HCT116 (cell line): ENCODE data around the gene SIGMAR1. TPM values are rescaled to one million over a fixed set of nuclear protein-coding genes. Genes with fewer than 3 reads are reported as not detected.

Experiments used
- ATAC-seq: fragments of 200-7000 bp; cut with Tn5 transposase; 2 replicates; pipeline ENCODE4 v1.9.1; 2020; ENCODE audit warnings: mild to moderate bottlenecking, moderate library complexity
- BruUV-seq: library from RNA; stranded (reverse); fragments of 400-500 nt; replicated peaks from 2 replicates; lab custom pipeline; 2021; lab: Mats Ljungman, UMichigan
- CTCF ChIA-PET: fragments of 300-600 bp; sonication (Branson Sonifier 250); formaldehyde crosslinking; loops from one replicate; lab custom pipeline; 2021; ENCODE audit warnings: antibody characterized with exemption; lab: Charles Lee
- POLR2A ChIA-PET: fragments of 300-600, 350-600 bp; sonication (Branson Sonifier 250); formaldehyde crosslinking; loops from one replicate; lab custom pipeline; 2021; ENCODE audit warnings: antibody characterized with exemption; lab: Charles Lee
- RAD21 ChIA-PET, 2 experiments: fragments of 300-600 bp; sonication (Branson Sonifier 250); formaldehyde crosslinking; loops; one replicate each; lab custom pipeline; 2023; ENCODE audit warnings: low total read pairs in 2 of 2; ENCODE audit not compliant: uncharacterized antibody in 2 of 2, unreplicated experiment in 2 of 2, low non-redundant PET in 1 of 2; lab: Charles Lee
- DNase-seq: peaks from one replicate; pipeline ENCODE4 v3.0.0-alpha.2; 2010; ENCODE audit warnings: low read depth, low spot score
- H2AFZ ChIP-seq: fragments of 200-600 bp; shearing (Covaris generic), sonication (generic); 2 replicates; pipeline ENCODE4 v1.6.1; 2017; ENCODE audit warnings: low read depth, mixed run types, mixed read lengths, antibody characterized with exemption, low read length; ENCODE audit not compliant: poor library complexity, severe bottlenecking
- H3K27ac ChIP-seq: 2 replicates; pipeline ENCODE4 v1.5.1; 2012; ENCODE audit warnings: low read depth, low read length
- H3K27me3 ChIP-seq: fragments of 200-600 bp; sonication (generic); 2 replicates; pipeline ENCODE4 v1.6.1; 2016; ENCODE audit warnings: mixed run types, low read length, mixed read lengths; ENCODE audit not compliant: insufficient read depth
- H3K36me3 ChIP-seq, 2 experiments: fragments of 200-500 bp in 1 of 2; fragments of 200-600 bp in 1 of 2; sonication (Bioruptor generic) in 1 of 2; sonication (generic) in 1 of 2; 2 replicates each; pipeline versions ENCODE4 v1.5.1 to v1.6.1; 2014 to 2016; ENCODE audit warnings: low read length in 2 of 2, inconsistent platforms in 1 of 2, mixed read lengths in 1 of 2, mixed run types in 1 of 2; ENCODE audit not compliant: insufficient read depth in 2 of 2, control insufficient read depth in 1 of 2
- H3K4me1 ChIP-seq, 2 experiments: fragments of 200-600 bp in 1 of 2; sonication (generic) in 1 of 2; 2 replicates each; pipeline versions ENCODE4 v1.5.1 to v1.6.1; 2012 to 2017; ENCODE audit warnings: low read length in 2 of 2, inconsistent platforms in 1 of 2, mild to moderate bottlenecking in 1 of 2, mixed read lengths in 1 of 2, mixed run types in 1 of 2, moderate library complexity in 1 of 2; ENCODE audit not compliant: insufficient read depth in 2 of 2, control insufficient read depth in 1 of 2
- H3K4me2 ChIP-seq: fragments of 200-600 bp; sonication (generic); 2 replicates; pipeline ENCODE4 v1.6.1; 2017; ENCODE audit warnings: mixed run types, low read length, mixed read lengths
- H3K4me3 ChIP-seq, 2 experiments: fragments of 200-600 bp in 1 of 2; sonication (generic) in 1 of 2; replicated peaks in 1 of 2; 2 replicates each; pipeline ENCODE4 v1.5.1; 2011 to 2016; ENCODE audit warnings: low read length in 2 of 2, control low read depth in 1 of 2, low read depth in 1 of 2, mild to moderate bottlenecking in 1 of 2, mixed read lengths in 1 of 2, mixed run types in 1 of 2
- H3K79me2 ChIP-seq: fragments of 200-600 bp; sonication (generic); 2 replicates; pipeline ENCODE4 v1.6.1; 2017; ENCODE audit warnings: mild to moderate bottlenecking, mixed run types, low read length, moderate library complexity, mixed read lengths; ENCODE audit not compliant: insufficient read depth
- H3K9ac ChIP-seq: fragments of 200-600 bp; sonication (generic); 2 replicates; pipeline ENCODE4 v1.6.1; 2016; ENCODE audit warnings: low read length, mixed read lengths
- H3K9me2 ChIP-seq: fragments of 200-600 bp; sonication (generic), shearing (Covaris generic); 2 replicates; pipeline ENCODE4 v1.6.1; 2017; ENCODE audit warnings: mixed run types, mild to moderate bottlenecking, moderate library complexity; ENCODE audit not compliant: insufficient read depth
- H3K9me3 ChIP-seq, 2 experiments: fragments of 200-500 bp in 1 of 2; fragments of 200-600 bp in 1 of 2; sonication (Bioruptor generic) in 1 of 2; sonication (generic) in 1 of 2; 2 replicates each; pipeline ENCODE4 v1.6.1; 2014 to 2017; ENCODE audit warnings: low read length in 2 of 2, mixed read lengths in 2 of 2, inconsistent platforms in 1 of 2, low read depth in 1 of 2, mild to moderate bottlenecking in 1 of 2, mixed run types in 1 of 2, moderate library complexity in 1 of 2; ENCODE audit not compliant: control insufficient read depth in 1 of 2, insufficient read depth in 1 of 2
- H4K20me1 ChIP-seq: fragments of 200-600 bp; sonication (generic), shearing (Covaris generic); 2 replicates; pipeline ENCODE4 v1.6.1; 2017; ENCODE audit warnings: mixed run types, mild to moderate bottlenecking, moderate library complexity; ENCODE audit not compliant: insufficient read depth
- ATF3 ChIP-seq: IDR thresholded peaks from 2 replicates; pipeline ENCODE4 v1.6.1; 2012
- CBX3 ChIP-seq: IDR thresholded peaks from 2 replicates; pipeline ENCODE4 v1.6.1; 2012; ENCODE audit warnings: low read depth
- CEBPB ChIP-seq: IDR thresholded peaks from 2 replicates; pipeline ENCODE4 v1.6.1; 2012; ENCODE audit warnings: low read depth
- CTCF ChIP-seq, 3 experiments: fragments of 200-600 bp in 1 of 3; sonication (generic) in 1 of 3; IDR thresholded peaks in 2 of 3; conservative IDR thresholded peaks in 1 of 3; 2 replicates each; pipeline ENCODE4 v1.5.1; 2012 to 2017; ENCODE audit warnings: low read depth in 2 of 3, low read length in 2 of 3, antibody characterized with exemption in 1 of 3, borderline replicate concordance in 1 of 3, control low read depth in 1 of 3, mild to moderate bottlenecking in 1 of 3, mixed read lengths in 1 of 3, mixed run types in 1 of 3, moderate library complexity in 1 of 3; ENCODE audit not compliant: insufficient read depth in 1 of 3
- EGR1 ChIP-seq: IDR thresholded peaks from 2 replicates; pipeline ENCODE4 v1.6.1; 2012; ENCODE audit warnings: low read depth
- ELF1 ChIP-seq: IDR thresholded peaks from 2 replicates; pipeline ENCODE4 v1.6.1; 2012; ENCODE audit warnings: low read depth, borderline replicate concordance
- EZH2 ChIP-seq: fragments of 200-600 bp; sonication (generic); IDR thresholded peaks from 2 replicates; pipeline ENCODE4 v1.6.1; 2017; ENCODE audit warnings: antibody characterized with exemption, mixed run types
- JUND ChIP-seq: IDR thresholded peaks from 2 replicates; pipeline ENCODE4 v1.6.1; 2012
- MAX ChIP-seq: IDR thresholded peaks from 2 replicates; pipeline ENCODE4 v1.6.1; 2012
- POLR2A ChIP-seq: IDR thresholded peaks from 2 replicates; pipeline ENCODE4 v1.7.0; 2011; ENCODE audit warnings: borderline replicate concordance; ENCODE audit not compliant: insufficient read depth, insufficient read length; ENCODE audit errors: extremely low read depth
- SIN3A ChIP-seq: IDR thresholded peaks from 2 replicates; pipeline ENCODE4 v1.6.1; 2012; ENCODE audit warnings: low read depth
- SP1 ChIP-seq: IDR thresholded peaks from 2 replicates; pipeline ENCODE4 v1.6.1; 2012; ENCODE audit warnings: low read depth
- YY1 ChIP-seq: IDR thresholded peaks from 2 replicates; pipeline ENCODE4 v1.6.1; 2011; ENCODE audit warnings: low read length, low read depth, moderate library complexity, mild to moderate bottlenecking; ENCODE audit not compliant: insufficient replicate concordance; ENCODE audit errors: extremely low read depth
- ZFX ChIP-seq: fragments of 450-650 bp; IDR thresholded peaks from 2 replicates; pipeline ENCODE4 v1.6.1; 2017
- intact Hi-C: fragments of 100-400 bp; cut with micrococcal nuclease; formaldehyde crosslinking; loops from 2 replicates; pipeline ENCODE4 v1.10.0; 2022
- total RNA-seq: library from RNA; stranded (reverse); gene quantifications from one replicate; pipeline ENCODE4 v1.2.1, GENCODE V29; 2021; ENCODE audit not compliant: unreplicated experiment

SIGMAR1 gene
- total RNA-seq, 1 experiment from 2014 or later: 109 TPM

- intact Hi-C loops: no loop called here
- ChIA-PET CTCF (interaction anchor here (1.3 to 1.4 kb wide), 2 partner anchors 40 to 183 kb away, joined by 3 to 5 read pairs; no protein-coding TSS in a partner anchor), RAD21 (no interaction called here), POLR2A (no interaction called here)
- H2AFZ ChIP-seq: no peak overlapping the region
- no TSS peak for BruUV-seq
- no peak overlapping the region for H3K4me2 ChIP-seq
- no peaks in the 10 kb centered on the region for H4K20me1 ChIP-seq
- TF ChIP-seq EZH2: no peak
- TF ChIP-seq ZFX: no peak
- no peak for TF ChIP-seq ATF3
- TF ChIP-seq JUND: no peak
- TF ChIP-seq MAX: no peak
- TF ChIP-seq YY1: no peak
- TF ChIP-seq EGR1: no peak
- TF ChIP-seq CBX3: no peak
- TF ChIP-seq POLR2A: no peak
- no peak for TF ChIP-seq SIN3A
- TF ChIP-seq CEBPB: no peak
- no peak for TF ChIP-seq CTCF (IDR thresholded peaks at IDR 0.05 in 2 of 3, conservative IDR thresholded peaks at IDR 0.05 in 1 of 3; ENCODE audit: borderline replicate concordance in 1 of 3, insufficient read depth in 1 of 3, low read depth in 2 of 3, low read length in 2 of 3)
- TF ChIP-seq ELF1: no peak
- TF ChIP-seq SP1: no peak
- peaks cover 13% of the 10 kb centered on the region; the same call in 1 of the 2 replicates for H3K27me3 ChIP-seq
- no peak overlapping the region for H3K27ac ChIP-seq
- H3K79me2 ChIP-seq: no peaks in the 10 kb centered on the region
- H3K4me3 ChIP-seq: no peak overlapping the region
- no peaks in the 10 kb centered on the region for H3K36me3 ChIP-seq
- ATAC-seq: no peak
- no peak for DNase-seq
- H3K9ac ChIP-seq: no peak overlapping the region
- no peaks in the 10 kb centered on the region for H3K9me2 ChIP-seq
- H3K4me1 ChIP-seq: peaks cover 0 to 8% of the 10 kb centered on the region in 2 experiments; a peak in 2 of 4 replicates
- H3K9me3 ChIP-seq: no peaks in the 10 kb centered on the region
These were observed 50.3 kb downstream of the SIGMAR1 start for GRCh38 chr9:34587271-34587670.
